ENCODE results near the gene LRR1.
"Not testable (repeated sequence)": the region's sequence is repeated elsewhere in the genome, so short reads cannot be mapped to it uniquely, and the experiment has no call there.

LRR1 gene

GRCh38 chr14:49584981-49585640 is 13.6 kb upstream of the LRR1 start:
- DNase-seq (ENCODE audit: low read depth in 1 of 2, low spot score in 1 of 2); H3K27me3 ChIP-seq (ENCODE audit: insufficient read depth, poor library complexity, severe bottlenecking): not testable (repeated sequence)
- Histone ChIP-seq H3K4me3 (replicated peaks; ENCODE audit: insufficient read depth, low read length) (peak overlapping the region; percentile 72), H3K27ac (replicated peaks) (peak overlapping the region; percentile 93)

GRCh38 chr14:49585803-49586672 is 12.7 kb upstream of the LRR1 start, which contains the start of gene RPS29:
Gene RPS29 (minus strand): TSS chr14:49586380. CDS start chr14:49586346, 34 bp downstream.
- H3K27me3 ChIP-seq (ENCODE audit: insufficient read depth, poor library complexity, severe bottlenecking): no peaks in the 10 kb centered on the region
- DNase-seq (ENCODE audit: low read depth in 1 of 2, low spot score in 1 of 2): peak; percentile 96 to 99
- TF ChIP-seq REST (IDR thresholded peaks at IDR 0.05; ENCODE audit: insufficient replicate concordance, low read depth): peak; percentile 77
- no peak for TF ChIP-seq GABPA (IDR thresholded peaks at IDR 0.05; ENCODE audit: low read depth)
- no peak for TF ChIP-seq CTCF (IDR thresholded peaks at IDR 0.05; ENCODE audit: insufficient read depth, low read length)
- peak; percentile 97 for TF ChIP-seq POLR2AphosphoS5 (IDR thresholded peaks at IDR 0.05; ENCODE audit: low read depth)

GRCh38 chr14:49586673-49587460 is 11.9 kb upstream of the LRR1 start:
- Histone ChIP-seq H3K4me3 (replicated peaks; ENCODE audit: insufficient read depth, low read length) (peak overlapping the region; percentile 25), H3K27me3 (ENCODE audit: insufficient read depth, poor library complexity, severe bottlenecking) (no peaks in the 10 kb centered on the region)
- DNase-seq (ENCODE audit: low read depth in 1 of 2, low spot score in 1 of 2): peak; percentile 54 to 60

More at GRCh38 chr14:49585803-49586672, 12.7 kb upstream of the LRR1 start, which contains the start of gene RPS29:
- Histone ChIP-seq H3K27ac (replicated peaks) (peak within 1 kb of the TSS; percentile 93), H3K4me3 (replicated peaks; ENCODE audit: insufficient read depth, low read length) (peak within 1 kb of the TSS; percentile 72)

More at GRCh38 chr14:49586673-49587460, 11.9 kb upstream of the LRR1 start:
- no peak for TF ChIP-seq POLR2AphosphoS5 (IDR thresholded peaks at IDR 0.05; ENCODE audit: low read depth)
- no peak for TF ChIP-seq REST (IDR thresholded peaks at IDR 0.05; ENCODE audit: insufficient replicate concordance, low read depth)
- peak; percentile 47 for TF ChIP-seq CTCF (IDR thresholded peaks at IDR 0.05; ENCODE audit: insufficient read depth, low read length)
- no peak for TF ChIP-seq GABPA (IDR thresholded peaks at IDR 0.05; ENCODE audit: low read depth)
- no peak for TF ChIP-seq SPI1 (IDR thresholded peaks at IDR 0.05; ENCODE audit: borderline replicate concordance, low read depth)
- peak overlapping the region; percentile 93 for H3K27ac ChIP-seq (replicated peaks)

All from HL-60 (cell line).